Measurements from ENCODE around the gene NSUN2.
A peak's percentile ranks its signal among the peaks of the same experiment; 100 is the strongest.
"Not testable (repeated sequence)": the region's sequence is repeated elsewhere in the genome, so short reads cannot be mapped to it uniquely, and the experiment has no call there.

Gene NSUN2

GRCh38 chr5:6632888-6633468 is at the start of gene NSUN2, which contains the start of gene SRD5A1:
Gene NSUN2, minus strand, starts transcription at chr5:6633044. Its CDS starts 65 bp downstream, at chr5:6632979.
Gene SRD5A1, plus strand, starts transcription at chr5:6633440. Its CDS starts 137 bp downstream, at chr5:6633577.
- DNase-seq (ENCODE audit: low read depth in 1 of 2, low spot score in 1 of 2) = peak; percentile 87 to 93

- no peak for DNase-seq (ENCODE audit: low read depth in 1 of 2, low spot score in 1 of 2)
Observed at GRCh38 chr5:6682239-6682638, 49.4 kb upstream of the NSUN2 start.

GRCh38 chr5:6681682-6682081 is 48.8 kb upstream of the NSUN2 start:
- no peak for DNase-seq (ENCODE audit: low read depth in 1 of 2, low spot score in 1 of 2)

- DNase-seq (ENCODE audit: low read depth in 1 of 2, low spot score in 1 of 2) = no peak
Observed at GRCh38 chr5:6680922-6681321, 48.1 kb upstream of the NSUN2 start.

GRCh38 chr5:6678385-6678784 is 45.5 kb upstream of the NSUN2 start:
- no peak for DNase-seq (ENCODE audit: low read depth in 1 of 2, low spot score in 1 of 2)

- no peak for DNase-seq (ENCODE audit: low read depth in 1 of 2, low spot score in 1 of 2)
Observed at GRCh38 chr5:6676702-6677101, 43.9 kb upstream of the NSUN2 start.

- DNase-seq (ENCODE audit: low read depth in 1 of 2, low spot score in 1 of 2) = no peak
Observed at GRCh38 chr5:6675784-6676491, 43.1 kb upstream of the NSUN2 start.

- no peak for DNase-seq (ENCODE audit: low read depth in 1 of 2, low spot score in 1 of 2)
Observed at GRCh38 chr5:6674886-6675285, 42.0 kb upstream of the NSUN2 start.

- no peak for DNase-seq (ENCODE audit: low read depth in 1 of 2, low spot score in 1 of 2)
Observed at GRCh38 chr5:6674421-6674820, 41.6 kb upstream of the NSUN2 start.

GRCh38 chr5:6673963-6674362 is 41.1 kb upstream of the NSUN2 start:
- DNase-seq (ENCODE audit: low read depth in 1 of 2, low spot score in 1 of 2) = no peak

- DNase-seq (ENCODE audit: low read depth in 1 of 2, low spot score in 1 of 2) = no peak
Observed at GRCh38 chr5:6673031-6673430, 40.2 kb upstream of the NSUN2 start.

GRCh38 chr5:6668717-6669116 is 35.9 kb upstream of the NSUN2 start:
- DNase-seq (ENCODE audit: low read depth in 1 of 2, low spot score in 1 of 2) = not testable (repeated sequence)

GRCh38 chr5:6667648-6668047 is 34.8 kb upstream of the NSUN2 start:
- DNase-seq (ENCODE audit: low read depth in 1 of 2, low spot score in 1 of 2) = no peak

- DNase-seq (ENCODE audit: low read depth in 1 of 2, low spot score in 1 of 2) = no peak
Observed at GRCh38 chr5:6666762-6667161, 33.9 kb upstream of the NSUN2 start.

- DNase-seq (ENCODE audit: low read depth in 1 of 2, low spot score in 1 of 2) = no peak
Observed at GRCh38 chr5:6660688-6661087, 27.8 kb upstream of the NSUN2 start.

- no peak for DNase-seq (ENCODE audit: low read depth in 1 of 2, low spot score in 1 of 2)
Observed at GRCh38 chr5:6659941-6660684, 27.3 kb upstream of the NSUN2 start.

- DNase-seq (ENCODE audit: low read depth in 1 of 2, low spot score in 1 of 2) = no peak
Observed at GRCh38 chr5:6656680-6657079, 23.8 kb upstream of the NSUN2 start.

- no peak for DNase-seq (ENCODE audit: low read depth in 1 of 2, low spot score in 1 of 2)
Observed at GRCh38 chr5:6655432-6655831, 22.6 kb upstream of the NSUN2 start.

- no peak for DNase-seq (ENCODE audit: low read depth in 1 of 2, low spot score in 1 of 2)
Observed at GRCh38 chr5:6652025-6652424, 19.2 kb upstream of the NSUN2 start.

GRCh38 chr5:6649681-6650080 is 16.8 kb upstream of the NSUN2 start:
- no peak for DNase-seq (ENCODE audit: low read depth in 1 of 2, low spot score in 1 of 2)

GRCh38 chr5:6649186-6649585 is 16.3 kb upstream of the NSUN2 start:
- no peak for DNase-seq (ENCODE audit: low read depth in 1 of 2, low spot score in 1 of 2)
